Endothelial cell (in vitro differentiated cells): ENCODE data around the gene VPS4A. TPM values are rescaled to one million over a fixed set of nuclear protein-coding genes. Genes with fewer than 3 reads are reported as not detected.

ENCODE experiments used
- DNase-seq: peaks from one replicate; pipeline ENCODE4 v3.0.0; 2021; ENCODE audit warnings: low spot score
- H3K27ac Mint-ChIP-seq: one replicate; pipeline ENCODE4 v1.8.0; 2021; ENCODE audit warnings: mixed read lengths, inconsistent platforms; ENCODE audit not compliant: unreplicated experiment
- H3K27me3 Mint-ChIP-seq: one replicate; pipeline ENCODE4 v1.8.0; 2021; ENCODE audit warnings: mild to moderate bottlenecking, moderate library complexity, mixed read lengths, inconsistent platforms; ENCODE audit not compliant: unreplicated experiment
- H3K36me3 Mint-ChIP-seq: one replicate; pipeline ENCODE4 v1.8.0; 2021; ENCODE audit warnings: mild to moderate bottlenecking, low read depth, mixed read lengths, inconsistent platforms; ENCODE audit not compliant: unreplicated experiment
- H3K4me1 Mint-ChIP-seq: one replicate; pipeline ENCODE4 v1.8.0; 2021; ENCODE audit warnings: mild to moderate bottlenecking, mixed read lengths, inconsistent platforms; ENCODE audit not compliant: unreplicated experiment
- H3K4me3 Mint-ChIP-seq: one replicate; pipeline ENCODE4 v1.8.0; 2021; ENCODE audit warnings: mild to moderate bottlenecking, mixed read lengths, inconsistent platforms; ENCODE audit not compliant: unreplicated experiment
- H3K9me3 Mint-ChIP-seq: one replicate; pipeline ENCODE4 v1.8.0; 2021; ENCODE audit warnings: mixed read lengths, inconsistent platforms; ENCODE audit not compliant: unreplicated experiment
- total RNA-seq: library from RNA; stranded (reverse); fragmentation: NEBNext Ultra II Directional; extraction: Animal tissue kit (Norgen Biotek cat#: 25700); gene quantifications from one replicate; pipeline ENCODE4 v1.2.1, GENCODE V29; 2021; ENCODE audit not compliant: unreplicated experiment
- TF ChIP-seq, protein P1 (sequence below): fragments of 200-600 bp; sonication (generic); IDR thresholded peaks from one replicate; pipeline ENCODE4 v1.5.0; 2021; ENCODE audit warnings: antibody characterized with exemption; ENCODE audit not compliant: unreplicated experiment

The VPS4A gene
- total RNA-seq, 1 donor from 2014 or later, result 36.3 TPM

DNA sequence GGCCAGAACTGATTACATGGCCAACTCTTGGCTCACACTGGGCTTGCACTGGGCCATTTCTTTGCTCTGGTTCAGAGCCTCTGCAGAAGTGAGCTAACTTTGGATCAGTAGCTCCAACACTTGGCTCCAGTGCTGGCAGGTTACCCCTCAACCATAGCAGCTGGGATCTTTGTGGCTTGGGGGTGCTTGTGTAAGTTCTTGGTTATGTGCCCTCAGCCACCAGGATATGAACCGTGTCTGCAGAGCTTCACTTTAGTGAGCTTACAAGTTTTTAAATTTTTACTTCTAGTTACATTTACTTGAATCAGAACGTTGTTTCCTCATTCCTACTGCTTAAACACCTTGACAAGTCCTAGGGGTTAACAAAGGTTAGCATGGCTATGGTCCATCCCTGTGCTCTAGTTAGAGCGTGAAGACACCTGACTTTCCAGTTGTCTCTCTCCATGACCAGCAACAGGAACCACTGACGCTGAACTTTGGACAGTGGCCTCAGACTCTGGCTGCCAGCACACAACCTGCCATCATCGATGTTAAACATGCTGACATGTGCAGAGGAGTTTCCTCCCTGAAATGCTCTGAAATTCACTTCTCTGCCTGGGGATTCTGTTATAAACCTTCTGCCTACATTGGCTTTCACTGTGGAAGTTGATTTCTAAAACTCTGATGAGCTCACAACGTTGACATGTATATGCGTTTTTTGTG, 15.2 kb downstream of the VPS4A start:
- H3K36me3 Mint-ChIP-seq, result peaks cover 37% of the 10 kb centered on the region
- DNase-seq, result no peak

DNA sequence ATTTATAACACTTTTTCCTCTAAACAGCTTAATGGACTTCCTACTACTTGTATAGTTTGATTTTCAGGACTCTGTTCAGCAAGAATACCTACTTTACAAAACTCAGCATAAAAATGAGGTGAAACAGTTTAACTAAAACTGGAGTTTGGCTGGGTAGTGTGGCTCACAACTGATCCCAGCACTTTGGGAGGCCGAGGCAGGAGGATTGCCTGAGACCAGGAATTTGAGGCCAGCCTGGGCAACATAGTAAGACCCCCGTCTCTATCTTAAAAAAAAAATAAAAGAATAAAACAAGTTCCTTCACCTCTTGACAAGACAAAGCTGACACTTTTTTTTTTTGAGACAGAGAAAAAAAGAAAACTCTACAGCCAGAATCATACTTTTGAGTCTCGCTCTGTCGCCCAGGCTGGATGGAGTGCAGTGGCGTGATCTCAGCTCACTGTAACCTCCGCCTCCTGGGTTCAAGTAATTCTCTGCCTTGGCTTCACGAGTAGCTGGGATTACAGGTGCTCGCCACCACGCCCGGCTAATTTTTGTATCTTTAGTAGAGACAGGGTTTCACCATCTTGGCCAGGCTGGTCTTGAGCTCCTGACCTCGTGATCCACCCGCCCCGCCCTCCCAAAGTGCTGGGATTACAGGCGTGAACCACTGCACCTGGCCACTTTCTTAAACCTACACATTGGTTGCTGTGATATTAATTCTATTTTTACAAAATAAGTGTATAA, 16.6 kb downstream of the VPS4A start:
- Mint-ChIP-seq H3K27ac (peak overlapping the region; percentile 18), H3K9me3 (no peaks in the 10 kb centered on the region), H3K4me1 (peaks cover 14% of the 10 kb centered on the region), H3K36me3 (peaks cover 29% of the 10 kb centered on the region), H3K4me3 (no peak overlapping the region), H3K27me3 (peaks cover 13% of the 10 kb centered on the region)
- no peak for DNase-seq
- TF ChIP-seq, protein P1, sequence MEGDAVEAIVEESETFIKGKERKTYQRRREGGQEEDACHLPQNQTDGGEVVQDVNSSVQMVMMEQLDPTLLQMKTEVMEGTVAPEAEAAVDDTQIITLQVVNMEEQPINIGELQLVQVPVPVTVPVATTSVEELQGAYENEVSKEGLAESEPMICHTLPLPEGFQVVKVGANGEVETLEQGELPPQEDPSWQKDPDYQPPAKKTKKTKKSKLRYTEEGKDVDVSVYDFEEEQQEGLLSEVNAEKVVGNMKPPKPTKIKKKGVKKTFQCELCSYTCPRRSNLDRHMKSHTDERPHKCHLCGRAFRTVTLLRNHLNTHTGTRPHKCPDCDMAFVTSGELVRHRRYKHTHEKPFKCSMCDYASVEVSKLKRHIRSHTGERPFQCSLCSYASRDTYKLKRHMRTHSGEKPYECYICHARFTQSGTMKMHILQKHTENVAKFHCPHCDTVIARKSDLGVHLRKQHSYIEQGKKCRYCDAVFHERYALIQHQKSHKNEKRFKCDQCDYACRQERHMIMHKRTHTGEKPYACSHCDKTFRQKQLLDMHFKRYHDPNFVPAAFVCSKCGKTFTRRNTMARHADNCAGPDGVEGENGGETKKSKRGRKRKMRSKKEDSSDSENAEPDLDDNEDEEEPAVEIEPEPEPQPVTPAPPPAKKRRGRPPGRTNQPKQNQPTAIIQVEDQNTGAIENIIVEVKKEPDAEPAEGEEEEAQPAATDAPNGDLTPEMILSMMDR, result no peak

More for the DNA sequence above, 15.2 kb downstream of the VPS4A start:
- peaks cover 14% of the 10 kb centered on the region for H3K4me1 Mint-ChIP-seq
- no peak overlapping the region for H3K4me3 Mint-ChIP-seq
- H3K9me3 Mint-ChIP-seq, result no peaks in the 10 kb centered on the region
- H3K27ac Mint-ChIP-seq, result peak overlapping the region; percentile 31
- TF ChIP-seq, protein P1, result no peak
- peaks cover 11% of the 10 kb centered on the region for H3K27me3 Mint-ChIP-seq

DNA sequence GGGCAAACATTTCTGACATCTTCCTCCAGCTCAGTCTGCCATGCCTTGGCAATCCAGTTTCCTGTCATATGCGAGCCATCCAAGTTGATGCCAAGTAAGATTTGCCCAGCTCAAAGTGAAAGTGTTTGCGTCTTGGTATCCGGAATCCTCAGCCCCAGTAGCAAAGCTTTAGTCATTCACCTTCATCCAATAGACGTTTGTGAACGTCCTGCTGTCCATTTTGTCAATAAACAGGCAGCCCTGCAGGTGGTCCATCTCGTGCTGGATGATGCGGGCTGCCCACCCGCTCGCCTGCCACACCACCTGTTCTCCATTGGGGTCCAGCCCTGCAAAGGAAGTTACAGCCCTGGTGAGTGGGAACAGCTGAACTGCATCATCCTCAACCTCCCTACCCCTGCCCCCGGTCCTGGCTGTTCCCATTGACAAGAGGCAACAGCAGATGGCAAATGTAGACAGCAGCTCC, 17.7 kb downstream of the VPS4A start:
- H3K9me3 Mint-ChIP-seq, result no peaks in the 10 kb centered on the region
- TF ChIP-seq, protein P1, result no peak
- no peak for DNase-seq
- peak overlapping the region; percentile 88 for H3K4me3 Mint-ChIP-seq
- H3K27ac Mint-ChIP-seq, result no peak overlapping the region
- peaks cover 14% of the 10 kb centered on the region for H3K4me1 Mint-ChIP-seq
- peaks cover 32% of the 10 kb centered on the region for H3K36me3 Mint-ChIP-seq
- H3K27me3 Mint-ChIP-seq, result peaks cover 13% of the 10 kb centered on the region

DNA sequence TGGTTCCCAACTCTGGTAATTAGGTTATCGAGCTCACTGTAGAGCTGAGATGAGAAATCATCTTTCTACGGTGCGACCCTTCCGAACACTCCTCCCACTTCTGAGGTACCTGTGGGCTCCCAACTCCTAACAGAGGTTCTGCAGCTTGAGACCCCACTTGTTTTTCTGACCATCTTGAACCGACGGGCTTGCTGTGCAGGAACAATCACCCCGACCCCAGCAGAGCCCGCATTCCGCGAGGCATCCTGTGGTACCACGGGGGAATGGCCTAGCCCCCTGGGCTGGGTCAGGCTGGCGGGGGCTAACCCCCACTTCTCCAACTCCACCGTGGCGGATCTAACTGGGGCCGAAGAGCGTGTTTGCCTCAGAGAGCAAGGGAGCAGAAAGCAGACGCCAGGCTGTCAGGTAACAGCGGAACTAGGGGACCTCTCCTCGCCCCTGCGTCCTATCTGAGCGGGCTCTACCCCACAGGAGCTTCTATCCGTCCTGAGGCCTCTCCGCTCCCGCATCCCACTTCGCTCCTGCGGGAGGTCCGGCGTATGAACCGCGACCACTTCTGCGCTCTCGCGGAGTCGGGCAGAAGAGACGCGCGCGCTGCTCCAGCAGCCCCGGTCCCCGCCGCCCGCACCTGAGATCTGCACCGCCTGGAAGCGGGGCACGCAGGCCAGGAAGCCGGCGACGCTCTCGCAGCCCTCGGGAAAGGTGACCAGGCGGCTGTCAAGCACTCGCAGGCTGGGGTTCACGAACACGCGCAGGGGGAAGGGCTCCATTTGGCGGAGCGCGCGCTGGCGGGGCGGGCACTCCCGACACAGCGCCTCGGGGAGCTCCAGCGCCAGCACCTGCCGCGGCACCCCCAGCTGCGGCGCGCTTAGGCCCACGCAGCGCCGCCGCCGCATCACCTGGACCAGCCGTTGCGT, 18.5 kb downstream of the VPS4A start:
- Mint-ChIP-seq H3K9me3 (no peaks in the 10 kb centered on the region), H3K27ac (peak overlapping the region; percentile 24), H3K4me3 (peak overlapping the region; percentile 88), H3K27me3 (peaks cover 12% of the 10 kb centered on the region), H3K4me1 (peaks cover 14% of the 10 kb centered on the region), H3K36me3 (peaks cover 32% of the 10 kb centered on the region)
- DNase-seq, result peak; percentile 34
- TF ChIP-seq, protein P1, result no peak
